Testis (tissue), 2 donors: ENCODE results near the gene SCT.

ENCODE experiments used
- CTCF ChIP-seq, 3 experiments: fragments of 450-650 bp in 2 of 3; fragments of 200-600 bp in 1 of 3; sonication (generic) in 1 of 3; IDR thresholded peaks; one replicate each; pipeline ENCODE4 v1.5.1; 2016 to 2019; ENCODE audit warnings: antibody characterized with exemption in 3 of 3, mild to moderate bottlenecking in 2 of 3, moderate library complexity in 1 of 3
- POLR2A ChIP-seq: fragments of 450-650 bp; IDR thresholded peaks from one replicate; pipeline ENCODE4 v1.6.1; 2017; ENCODE audit warnings: antibody characterized with exemption, mild to moderate bottlenecking, moderate library complexity

GRCh38 chr11:581752-582151 is 45.2 kb downstream of the SCT start:
- TF ChIP-seq CTCF (IDR thresholded peaks at IDR 0.05), result no peak
- no peak for TF ChIP-seq POLR2A
